SIG-M5 treated with dmso at 0.1 percent for 504 hours (cell line): ENCODE data around the gene EFCAB10.

ENCODE experiments used
- DNase-seq: peaks from one replicate; lab custom pipeline; 2025; ENCODE audit not compliant: unreplicated experiment; lab: John Stamatoyannopoulos, UW

The EFCAB10 gene

GRCh38 chr7:105581066-105581811, at the start of gene EFCAB10:
Gene EFCAB10 (minus strand): TSS chr7:105581493. CDS start chr7:105581463, 30 bp downstream.
- DNase-seq, result peak; percentile 41

GRCh38 chr7:105625986-105626385, 44.7 kb upstream of the EFCAB10 start:
- DNase-seq, result no peak

- DNase-seq, result no peak
Observed at GRCh38 chr7:105623906-105624305, 42.6 kb upstream of the EFCAB10 start.

- DNase-seq, result no peak
Observed at GRCh38 chr7:105623378-105623777, 42.1 kb upstream of the EFCAB10 start.

- DNase-seq, result no peak
Observed at GRCh38 chr7:105622106-105622731, 40.9 kb upstream of the EFCAB10 start.

- no peak for DNase-seq
Observed at GRCh38 chr7:105621617-105622016, 40.3 kb upstream of the EFCAB10 start.

GRCh38 chr7:105621176-105621575, 39.9 kb upstream of the EFCAB10 start:
- DNase-seq, result no peak

- no peak for DNase-seq
Observed at GRCh38 chr7:105619590-105619989, 38.3 kb upstream of the EFCAB10 start.

- DNase-seq, result no peak
Observed at GRCh38 chr7:105618016-105618296, 36.7 kb upstream of the EFCAB10 start.

- no peak for DNase-seq
Observed at GRCh38 chr7:105617280-105618015, 36.2 kb upstream of the EFCAB10 start.

- no peak for DNase-seq
Observed at GRCh38 chr7:105614341-105614840, 33.1 kb upstream of the EFCAB10 start.

GRCh38 chr7:105613611-105614330, 32.5 kb upstream of the EFCAB10 start:
- DNase-seq, result no peak

- no peak for DNase-seq
Observed at GRCh38 chr7:105612806-105613205, 31.5 kb upstream of the EFCAB10 start.

- no peak for DNase-seq
Observed at GRCh38 chr7:105611856-105612775, 30.8 kb upstream of the EFCAB10 start.

- DNase-seq, result no peak
Observed at GRCh38 chr7:105610165-105610930, 29.1 kb upstream of the EFCAB10 start.

- no peak for DNase-seq
Observed at GRCh38 chr7:105602325-105603305, 21.3 kb upstream of the EFCAB10 start.

GRCh38 chr7:105600720-105601550, 19.6 kb upstream of the EFCAB10 start:
- DNase-seq, result peak; percentile 6
